H9 (cell line): ENCODE measurements around the gene ECHDC1. TPM values are rescaled to one million over a fixed set of nuclear protein-coding genes. Genes with fewer than 3 reads are reported as not detected.

Source experiments
- DNase-seq: peaks from one replicate; pipeline ENCODE4 v3.0.0-alpha.2; 2017
- H2AFZ ChIP-seq: one replicate; pipeline ENCODE4 v1.6.1; 2013; ENCODE audit warnings: mild to moderate bottlenecking, low read length, control low read depth, moderate library complexity
- H2AK5ac ChIP-seq: 2 replicates; pipeline ENCODE4 v1.6.1; 2013; ENCODE audit warnings: low read length, control low read depth, mixed read lengths; ENCODE audit not compliant: insufficient read length
- H2BK120ac ChIP-seq: one replicate; pipeline ENCODE4 v1.6.1; 2013; ENCODE audit warnings: low read depth, mild to moderate bottlenecking, low read length, control low read depth, inconsistent platforms; ENCODE audit not compliant: poor library complexity, severe bottlenecking
- H2BK12ac ChIP-seq: 2 replicates; pipeline ENCODE4 v1.6.1; 2013; ENCODE audit warnings: low read length, control low read depth, mixed read lengths, low read depth; ENCODE audit not compliant: insufficient read length
- H2BK15ac ChIP-seq: 2 replicates; pipeline ENCODE4 v1.6.1; 2013; ENCODE audit warnings: low read depth, low read length, control low read depth
- H2BK20ac ChIP-seq: one replicate; pipeline ENCODE4 v1.6.1; 2013; ENCODE audit warnings: low read depth, mild to moderate bottlenecking, low read length, control low read depth, inconsistent platforms; ENCODE audit not compliant: poor library complexity, severe bottlenecking
- H2BK5ac ChIP-seq: 2 replicates; pipeline ENCODE4 v1.6.1; 2013; ENCODE audit warnings: low read length, control low read depth, mixed read lengths; ENCODE audit not compliant: insufficient read length
- H3K14ac ChIP-seq: 2 replicates; pipeline ENCODE4 v1.6.1; 2013; ENCODE audit warnings: low read length, control low read depth; ENCODE audit not compliant: insufficient read depth
- H3K18ac ChIP-seq: 2 replicates; pipeline ENCODE4 v1.6.1; 2013; ENCODE audit warnings: low read depth, mild to moderate bottlenecking, mixed read lengths, low read length, control low read depth; ENCODE audit not compliant: insufficient read length
- H3K23ac ChIP-seq: 2 replicates; pipeline ENCODE4 v1.6.1; 2013; ENCODE audit warnings: low read length, control low read depth, mixed read lengths, low read depth; ENCODE audit not compliant: insufficient read length
- H3K23me2 ChIP-seq: 2 replicates; pipeline ENCODE4 v1.6.1; 2013; ENCODE audit warnings: low read depth, mild to moderate bottlenecking, mixed read lengths, low read length, control low read depth; ENCODE audit not compliant: insufficient read length, poor library complexity, severe bottlenecking
- H3K27ac ChIP-seq: 2 replicates; pipeline ENCODE4 v1.5.1; 2013; ENCODE audit warnings: low read length, control low read depth, mixed read lengths, low read depth; ENCODE audit not compliant: insufficient read length
- H3K27me3 ChIP-seq: 2 replicates; pipeline ENCODE4 v1.6.1; 2013; ENCODE audit warnings: low read length, control low read depth, inconsistent platforms; ENCODE audit not compliant: insufficient read depth
- H3K4ac ChIP-seq: 2 replicates; pipeline ENCODE4 v1.6.1; 2013; ENCODE audit warnings: low read depth, mild to moderate bottlenecking, control low read depth, inconsistent platforms, low read length, moderate library complexity
- H3K4me1 ChIP-seq: 2 replicates; pipeline ENCODE4 v1.6.1; 2013; ENCODE audit warnings: low read length, control low read depth, inconsistent platforms; ENCODE audit not compliant: insufficient read depth
- H3K4me2 ChIP-seq: 2 replicates; pipeline ENCODE4 v1.6.1; 2013; ENCODE audit warnings: low read length, control low read depth, mixed read lengths; ENCODE audit not compliant: insufficient read length, insufficient read depth
- H3K56ac ChIP-seq: 2 replicates; pipeline ENCODE4 v1.6.1; 2013; ENCODE audit warnings: low read depth, mild to moderate bottlenecking, mixed read lengths, low read length, control low read depth; ENCODE audit not compliant: insufficient read length
- H3K79me1 ChIP-seq: 2 replicates; pipeline ENCODE4 v1.6.1; 2013; ENCODE audit warnings: low read depth, mild to moderate bottlenecking, moderate library complexity, low read length, control low read depth, inconsistent platforms; ENCODE audit not compliant: insufficient read depth, poor library complexity, severe bottlenecking
- H3K79me2 ChIP-seq: 2 replicates; pipeline ENCODE4 v1.6.1; 2013; ENCODE audit warnings: low read length, control low read depth, inconsistent platforms; ENCODE audit not compliant: insufficient read depth
- H3K9ac ChIP-seq: 2 replicates; pipeline ENCODE4 v1.6.1; 2013; ENCODE audit warnings: low read length, control low read depth, mixed read lengths; ENCODE audit not compliant: insufficient read length; ENCODE audit errors: extremely low read depth
- H3K9me3 ChIP-seq: one replicate; pipeline ENCODE4 v1.6.1; 2013; ENCODE audit warnings: low read depth, low read length, inconsistent platforms; ENCODE audit not compliant: control insufficient read depth
- H3T11ph ChIP-seq: one replicate; pipeline ENCODE4 v1.6.1; 2013; ENCODE audit warnings: mild to moderate bottlenecking, low read length, control low read depth, inconsistent platforms
- H4K20me1 ChIP-seq: one replicate; pipeline ENCODE4 v1.6.1; 2013; ENCODE audit not compliant: control insufficient read depth, insufficient read length, insufficient read depth
- H4K5ac ChIP-seq: 2 replicates; pipeline ENCODE4 v1.6.1; 2013; ENCODE audit warnings: low read depth, mild to moderate bottlenecking, mixed read lengths, low read length, control low read depth; ENCODE audit not compliant: insufficient read length
- H4K8ac ChIP-seq: replicated peaks from 2 replicates; pipeline ENCODE4 v1.6.1; 2013; ENCODE audit warnings: low read length, control low read depth, mixed read lengths, low read depth; ENCODE audit not compliant: insufficient read length
- H4K91ac ChIP-seq: 2 replicates; pipeline ENCODE4 v1.6.1; 2013; ENCODE audit warnings: low read depth, mild to moderate bottlenecking, moderate library complexity, mixed read lengths, low read length, control low read depth; ENCODE audit not compliant: insufficient read length
- H3K27ac Mint-ChIP-seq, 3 experiments: 2 replicates in 2 of 3; 3 replicates in 1 of 3; pipeline ENCODE4 v1.8.0; 2020 to 2021; ENCODE audit warnings: mixed read lengths in 3 of 3, mild to moderate bottlenecking in 1 of 3, moderate library complexity in 1 of 3
- H3K27me3 Mint-ChIP-seq: 2 replicates; pipeline ENCODE4 v1.8.0; 2021; ENCODE audit warnings: low read depth, mild to moderate bottlenecking, moderate library complexity, mixed read lengths
- H3K36me3 Mint-ChIP-seq, 3 experiments: 2 replicates in 2 of 3; 3 replicates in 1 of 3; pipeline ENCODE4 v1.8.0; 2020 to 2021; ENCODE audit warnings: low read depth in 3 of 3, mixed read lengths in 3 of 3; ENCODE audit not compliant: insufficient read depth in 1 of 3
- H3K4me1 Mint-ChIP-seq, 2 experiments: 2 replicates each; pipeline ENCODE4 v1.8.0; 2020; ENCODE audit warnings: mixed read lengths in 2 of 2
- H3K4me3 Mint-ChIP-seq, 2 experiments: 2 replicates in 1 of 2; 3 replicates in 1 of 2; pipeline ENCODE4 v1.8.0; 2020 to 2021; ENCODE audit warnings: mild to moderate bottlenecking in 2 of 2, mixed read lengths in 2 of 2, moderate library complexity in 1 of 2
- H3K9me3 Mint-ChIP-seq, 2 experiments: 2 replicates in 1 of 2; 3 replicates in 1 of 2; pipeline ENCODE4 v1.8.0; 2020; ENCODE audit warnings: mild to moderate bottlenecking in 2 of 2, mixed read lengths in 2 of 2, moderate library complexity in 1 of 2
- CTCF ChIP-seq: fragments of 200-600 bp; sonication (generic); conservative IDR thresholded peaks from 3 replicates; pipeline ENCODE4 v1.8.0; 2021; ENCODE audit warnings: antibody characterized with exemption, mild to moderate bottlenecking
- WGBS: extraction: QIAGEN DNeasy Blood & Tissue Kit; methylation state at CpG from one replicate; pipeline ENCODE4 v1.1.7; 2013; ENCODE audit warnings: missing lambda C conversion rate, low lambda C conversion rate, mixed read lengths; ENCODE audit not compliant: insufficient read length; ENCODE audit errors: extremely low coverage; 5-methylcytosine and 5-hydroxymethylcytosine counted together
- total RNA-seq: library from RNA; stranded (reverse); gene quantifications from 2 replicates; pipeline ENCODE4 v1.2.1, GENCODE V29; 2021

The ECHDC1 gene
- total RNA-seq, 1 experiment from 2014 or later: 47.8 TPM

GRCh38 chr6:127299522-127300240, 43.7 kb downstream of the ECHDC1 start:
- H3K23me2 ChIP-seq: no peaks in the 10 kb centered on the region
- H3K4me3 Mint-ChIP-seq: no peak overlapping the region

More at GRCh38 chr6:127299522-127300240, 43.7 kb downstream of the ECHDC1 start:
- Histone ChIP-seq H2AFZ (no peak overlapping the region), H2BK20ac (no peak overlapping the region), H3K27ac (no peak overlapping the region), H2BK5ac (no peak overlapping the region), H3K56ac (no peak overlapping the region), H3K4me2 (no peak overlapping the region), H3K23ac (no peak overlapping the region), H3K9ac (no peak overlapping the region), H4K8ac (no peak overlapping the region), H2BK15ac (no peak overlapping the region), H3K4me1 (no peaks in the 10 kb centered on the region), H4K91ac (no peak overlapping the region), H3K14ac (no peak overlapping the region), H4K5ac (no peak overlapping the region), H3K18ac (no peak overlapping the region), H3K9me3 (no peaks in the 10 kb centered on the region), H3K27me3 (no peaks in the 10 kb centered on the region), H3K79me2 (0 out of 2 replicates have a peak, but pooled peaks cover 1% of the 10 kb centered on the region), H2BK12ac (no peak overlapping the region), H3T11ph (no peak overlapping the region), H2BK120ac (no peak overlapping the region), H3K4ac (no peak overlapping the region), H3K79me1 (no peaks in the 10 kb centered on the region), H4K20me1 (no peaks in the 10 kb centered on the region), H2AK5ac (no peak overlapping the region)
- Mint-ChIP-seq H3K27me3 (no peaks in the 10 kb centered on the region), H3K27ac (no peak overlapping the region), H3K4me1 (peaks cover 7 to 15% of the 10 kb centered on the region in 2 experiments; a peak in 3 of 4 replicates), H3K9me3 (peaks cover 3% of the 10 kb centered on the region in 2 experiments; a peak in 2 of 5 replicates), H3K36me3 (peaks cover 3 to 26% (median 6%) of the 10 kb centered on the region in 3 experiments; a peak in 6 of 7 replicates)
- DNase-seq: no peak
- WGBS: no CpG with 5 or more reads among the region's 4 CpGs
- TF ChIP-seq CTCF: no peak
